GM19397 (cell line): ENCODE measurements around the gene PDPK1.
"Not testable (repeated sequence)": the region's sequence is repeated elsewhere in the genome, so short reads cannot be mapped to it uniquely, and the experiment has no call there.

Source experiments
- ATAC-seq: cut with Tn5 transposase; IDR thresholded peaks from one replicate; pipeline ENCODE4 v1.9.1; 2021; ENCODE audit warnings: mild to moderate bottlenecking, moderate library complexity; ENCODE audit not compliant: unreplicated experiment

The PDPK1 gene

GRCh38 chr16:2609827-2610470, 72.1 kb downstream of the PDPK1 start:
- no peak for ATAC-seq

- no peak for ATAC-seq
These were observed 73.1 kb downstream of the PDPK1 start for GRCh38 chr16:2610781-2611498.

DNA sequence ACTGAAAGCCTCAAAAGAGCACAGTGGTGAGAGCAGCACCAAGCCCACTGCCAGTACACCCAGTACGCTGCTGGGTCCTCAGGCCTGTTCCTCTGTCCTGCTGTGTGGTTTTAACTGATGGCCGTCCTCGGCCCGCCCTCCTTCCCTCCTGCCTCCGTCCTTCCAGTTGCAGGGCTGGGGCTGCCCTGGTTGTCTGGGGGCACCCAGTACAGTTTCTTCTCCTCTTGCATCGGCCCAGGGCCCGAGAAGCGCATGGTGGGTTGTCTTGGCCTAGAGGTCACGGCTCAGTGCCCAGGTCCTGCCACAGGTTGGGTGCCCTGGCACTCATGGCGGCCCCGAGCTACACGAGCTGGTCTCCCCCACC, 73.7 kb downstream of the PDPK1 start:
- ATAC-seq: no peak

DNA sequence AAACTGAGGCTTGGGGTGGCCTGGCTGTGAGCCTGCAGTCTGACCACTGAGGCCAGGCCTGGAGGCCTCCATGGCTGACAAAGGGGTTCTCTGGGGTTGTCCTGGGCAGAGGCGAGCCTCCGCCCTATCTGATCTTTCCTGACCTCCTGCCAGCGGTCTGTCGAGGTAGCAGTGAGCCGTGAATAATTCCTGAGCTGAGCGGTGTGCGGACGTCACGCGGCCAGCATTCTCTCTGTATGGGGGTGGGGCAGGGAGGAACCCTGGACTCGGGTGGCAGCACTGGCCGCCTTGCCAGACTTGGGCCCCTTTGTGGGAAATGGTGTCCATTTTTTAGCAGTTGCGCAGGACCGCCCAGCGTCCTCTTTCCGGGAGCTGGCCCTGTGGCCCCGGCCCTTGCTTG, 74.1 kb downstream of the PDPK1 start:
- not testable (repeated sequence) for ATAC-seq

DNA sequence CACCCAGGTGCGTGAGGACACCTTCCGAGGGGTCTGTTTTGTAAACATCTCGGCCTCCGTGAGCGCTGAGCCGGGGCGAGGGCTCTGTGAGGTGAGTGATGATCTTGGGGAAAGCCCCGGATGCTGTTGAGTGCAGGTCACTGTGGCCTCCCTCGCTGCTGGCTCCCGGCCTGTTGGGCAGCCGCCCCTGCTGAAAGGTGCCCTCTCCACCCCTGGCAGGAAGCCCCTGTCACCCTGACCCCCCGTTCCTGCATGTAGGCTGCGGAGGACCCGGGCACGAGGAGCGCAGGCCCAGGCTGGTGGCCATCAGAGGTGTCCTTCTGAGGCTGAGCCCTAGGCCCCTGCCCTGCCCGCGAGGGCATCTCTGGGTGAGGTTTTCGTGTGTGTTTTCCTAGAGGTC, 75.4 kb downstream of the PDPK1 start:
- not testable (repeated sequence) for ATAC-seq

- no peak for ATAC-seq
These were observed 77.0 kb downstream of the PDPK1 start for GRCh38 chr16:2614761-2615191.

DNA sequence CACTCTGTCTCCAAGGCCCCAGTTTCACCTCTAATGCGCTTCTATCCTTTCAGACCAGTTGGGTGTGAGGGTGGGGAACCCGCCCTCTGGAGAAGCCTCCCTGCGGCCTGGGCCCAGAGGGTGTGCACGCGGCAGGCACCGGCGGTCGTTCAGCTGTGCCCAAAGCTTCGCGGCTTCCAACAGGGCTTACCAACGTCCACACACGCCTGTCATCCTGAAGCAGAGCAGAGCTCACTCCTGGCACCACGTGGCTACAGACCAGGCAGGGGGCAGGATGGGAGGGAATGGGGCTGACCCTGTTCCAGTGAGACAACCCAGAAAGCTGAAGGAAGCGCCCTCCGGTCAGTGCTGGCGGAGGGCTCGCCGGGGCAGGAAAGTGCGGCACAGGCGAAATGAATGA, 81.1 kb downstream of the PDPK1 start:
- ATAC-seq: not testable (repeated sequence)

GRCh38 chr16:2619628-2620027, 81.8 kb downstream of the PDPK1 start:
- ATAC-seq: not testable (repeated sequence)

GRCh38 chr16:2620870-2621269, 83.0 kb downstream of the PDPK1 start:
- ATAC-seq: not testable (repeated sequence)

GRCh38 chr16:2621395-2621794, 83.6 kb downstream of the PDPK1 start:
- ATAC-seq: not testable (repeated sequence)

DNA sequence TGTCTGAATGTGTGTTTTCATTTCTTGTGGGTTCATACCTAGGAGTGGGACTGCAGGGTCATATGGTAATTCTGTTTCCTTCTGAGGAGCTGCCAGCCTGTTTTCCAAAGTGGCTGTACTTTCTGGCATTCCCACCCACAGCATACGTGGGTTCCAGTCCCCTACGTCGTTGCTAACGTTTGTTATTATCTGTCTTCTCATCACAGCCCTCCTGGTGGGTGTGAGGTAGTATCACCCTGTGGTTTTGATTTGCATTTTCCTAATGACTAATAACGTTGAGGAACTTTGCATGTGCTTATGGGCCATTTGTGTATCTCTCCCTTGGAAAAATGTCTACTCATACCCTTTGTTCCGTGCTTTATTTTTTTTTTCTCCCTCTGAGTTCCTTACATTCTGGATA, 89.3 kb downstream of the PDPK1 start:
- not testable (repeated sequence) for ATAC-seq

DNA sequence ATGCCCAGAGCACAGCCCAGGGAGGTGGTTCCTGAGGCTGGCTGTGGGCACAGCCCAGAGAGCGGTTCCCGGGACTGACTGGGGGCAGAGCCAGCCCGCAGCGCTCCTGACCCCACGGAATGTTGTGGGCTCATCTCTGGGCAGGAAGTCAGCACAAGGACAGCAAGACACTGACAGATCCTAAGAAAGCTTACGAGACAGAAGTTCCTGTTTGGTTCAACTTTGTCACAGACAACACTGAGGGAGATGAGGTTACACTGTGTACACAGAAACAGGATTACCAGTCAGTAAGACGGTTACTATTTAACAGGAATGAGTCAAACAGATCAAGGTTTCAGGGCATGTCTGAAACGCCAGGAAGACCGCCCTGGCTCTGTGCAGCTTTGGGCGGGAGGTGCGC, 93.4 kb downstream of the PDPK1 start:
- not testable (repeated sequence) for ATAC-seq

GRCh38 chr16:2632291-2632690, 94.5 kb downstream of the PDPK1 start:
- not testable (repeated sequence) for ATAC-seq

DNA sequence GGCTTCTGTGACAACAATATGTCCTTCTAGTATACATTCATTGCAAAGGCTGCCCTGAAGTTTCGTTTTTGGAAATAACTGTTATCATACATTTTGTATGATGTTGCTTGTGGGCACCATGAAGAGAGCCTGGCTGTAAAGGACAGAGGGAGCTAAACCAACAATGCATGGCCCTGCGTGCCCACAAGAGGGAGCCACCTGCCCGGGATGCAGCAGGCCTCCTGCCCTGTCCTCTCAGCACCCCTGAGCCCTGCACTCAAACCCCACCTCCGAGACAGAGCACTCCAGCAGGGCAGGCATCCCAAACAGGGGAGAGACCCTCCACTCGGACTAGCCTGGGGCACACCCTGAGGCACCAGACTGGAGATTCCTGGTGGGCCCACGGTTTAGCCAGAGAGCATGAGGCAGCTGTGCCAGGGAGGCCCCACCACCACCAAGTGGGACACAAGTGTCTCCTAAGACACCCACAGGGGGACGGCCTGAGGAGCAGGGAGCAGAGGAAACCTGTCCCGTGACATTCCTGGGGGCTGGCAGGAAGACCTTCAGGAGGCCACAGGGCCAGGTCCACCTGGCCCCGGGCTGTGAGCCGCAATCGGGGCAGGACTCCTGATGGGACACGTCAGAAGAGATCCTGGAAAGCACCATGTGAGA, 101.4 kb downstream of the PDPK1 start:
- not testable (repeated sequence) for ATAC-seq

GRCh38 chr16:2639722-2640072, 101.9 kb downstream of the PDPK1 start:
- ATAC-seq: not testable (repeated sequence)

DNA sequence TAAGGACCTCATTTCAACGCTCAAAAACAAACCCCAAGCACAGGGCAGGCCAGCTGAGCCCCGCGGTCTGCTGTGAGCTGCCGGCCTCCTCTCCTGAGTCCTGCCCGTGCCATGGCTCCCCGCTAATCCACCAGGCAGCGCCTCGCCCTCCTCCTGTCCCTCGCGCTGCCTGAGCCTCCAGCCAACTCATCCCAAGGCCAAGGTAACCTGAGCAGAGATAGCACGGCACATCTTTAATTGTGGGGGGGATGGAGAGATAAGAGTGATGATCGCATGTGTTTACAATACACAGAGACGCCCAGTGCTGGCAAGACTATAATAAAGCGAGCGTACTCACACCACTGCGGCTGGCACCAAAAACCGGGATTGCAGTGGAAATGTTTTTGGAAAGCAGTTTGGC, 104.7 kb downstream of the PDPK1 start:
- ATAC-seq: not testable (repeated sequence)

DNA sequence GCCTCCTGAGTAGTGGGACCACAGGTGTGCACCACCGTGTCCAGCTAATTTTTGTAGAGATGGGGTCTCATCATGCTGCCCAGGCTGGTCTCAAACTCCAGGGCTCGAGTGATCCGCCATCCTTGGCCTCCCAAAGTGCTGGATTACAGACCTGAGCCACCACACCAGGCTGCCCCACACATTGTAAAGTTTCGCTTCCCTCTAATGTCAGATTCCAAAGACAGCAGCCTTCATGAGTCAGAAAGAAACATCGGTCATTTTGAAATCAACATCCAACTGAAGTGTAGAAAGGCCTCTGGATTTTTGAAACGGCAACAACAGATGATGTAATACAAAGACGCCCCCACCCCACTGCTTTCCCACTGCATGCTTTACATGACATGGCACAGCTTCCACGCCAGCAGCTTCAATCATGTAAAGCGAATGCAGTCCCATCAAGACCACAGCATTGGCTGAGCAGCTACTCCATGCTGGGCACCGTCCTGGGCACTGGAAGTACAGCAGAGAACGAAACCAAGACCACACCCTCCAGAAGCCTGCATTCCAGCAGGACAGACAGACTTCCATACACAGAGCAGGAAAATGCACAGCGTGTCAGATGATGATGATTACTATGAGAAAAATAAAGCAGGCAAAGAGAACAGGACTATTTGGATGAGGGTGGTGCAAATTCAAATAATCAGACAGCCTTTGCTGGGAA, 107.1 kb downstream of the PDPK1 start:
- not testable (repeated sequence) for ATAC-seq

GRCh38 chr16:2651268-2651871, 113.5 kb downstream of the PDPK1 start:
- ATAC-seq: not testable (repeated sequence)
